Astrocyte (in vitro differentiated cells and primary cell): ENCODE results near the gene RGL2. TPM values are rescaled to one million over a fixed set of nuclear protein-coding genes. Genes with fewer than 3 reads are reported as not detected.

ENCODE experiments used
- DNase-seq: peaks from one replicate; pipeline ENCODE4 v3.0.0-alpha.2; 2010; ENCODE audit warnings: low read depth
- FAIRE-seq: peaks from 2 replicates; lab custom pipeline; 2011; peaks lifted over from hg19 to GRCh38; lab: Jason Lieb, UNC
- H2AFZ ChIP-seq: 2 replicates; pipeline ENCODE4 v1.6.0; 2012; ENCODE audit warnings: low read depth, low read length, inconsistent platforms
- H3K27ac ChIP-seq: 2 replicates; pipeline ENCODE4 v1.5.1; 2011; ENCODE audit warnings: low read depth, low read length, inconsistent platforms
- H3K27me3 ChIP-seq: 2 replicates; pipeline ENCODE4 v1.6.0; 2011; ENCODE audit warnings: low read length, inconsistent platforms; ENCODE audit not compliant: insufficient read depth
- H3K36me3 ChIP-seq: 2 replicates; pipeline ENCODE4 v1.5.1; 2011; ENCODE audit warnings: low read length, inconsistent platforms; ENCODE audit not compliant: insufficient read depth
- H3K4me1 ChIP-seq: 2 replicates; pipeline ENCODE4 v1.5.1; 2011; ENCODE audit warnings: low read length, inconsistent platforms; ENCODE audit not compliant: insufficient read depth
- H3K4me2 ChIP-seq: 2 replicates; pipeline ENCODE4 v1.6.0; 2012; ENCODE audit warnings: low read length, inconsistent platforms
- H3K4me3 ChIP-seq: 2 replicates; pipeline ENCODE4 v1.5.1; 2011; ENCODE audit warnings: low read depth, mild to moderate bottlenecking, low read length, inconsistent platforms; ENCODE audit not compliant: insufficient read depth
- H3K79me2 ChIP-seq: 2 replicates; pipeline ENCODE4 v1.6.0; 2012; ENCODE audit warnings: mild to moderate bottlenecking, low read length, inconsistent platforms; ENCODE audit not compliant: insufficient read depth
- H3K9ac ChIP-seq: 2 replicates; pipeline ENCODE4 v1.6.0; 2012; ENCODE audit warnings: mild to moderate bottlenecking, low read length, inconsistent platforms
- H3K9me3 ChIP-seq: 2 replicates; pipeline ENCODE4 v1.5.1; 2012; ENCODE audit warnings: low read depth, mild to moderate bottlenecking, low read length, inconsistent platforms; ENCODE audit not compliant: insufficient read depth
- H4K20me1 ChIP-seq: 2 replicates; pipeline ENCODE4 v1.6.0; 2012; ENCODE audit warnings: low read length, inconsistent platforms; ENCODE audit not compliant: insufficient read depth
- H3K27ac Mint-ChIP-seq: one replicate; pipeline ENCODE4 v1.8.0; 2021; ENCODE audit warnings: mild to moderate bottlenecking, mixed read lengths; ENCODE audit not compliant: unreplicated experiment
- H3K27me3 Mint-ChIP-seq: one replicate; pipeline ENCODE4 v1.8.0; 2021; ENCODE audit warnings: low read depth, mixed read lengths; ENCODE audit not compliant: unreplicated experiment
- H3K36me3 Mint-ChIP-seq: one replicate; pipeline ENCODE4 v1.8.0; 2021; ENCODE audit warnings: low read depth, mixed read lengths; ENCODE audit not compliant: unreplicated experiment
- H3K4me1 Mint-ChIP-seq: one replicate; pipeline ENCODE4 v1.8.0; 2021; ENCODE audit warnings: low read depth, mixed read lengths; ENCODE audit not compliant: unreplicated experiment
- H3K4me3 Mint-ChIP-seq: one replicate; pipeline ENCODE4 v1.8.0; 2021; ENCODE audit warnings: mild to moderate bottlenecking, moderate library complexity, mixed read lengths; ENCODE audit not compliant: unreplicated experiment
- H3K9me3 Mint-ChIP-seq: one replicate; pipeline ENCODE4 v1.8.0; 2021; ENCODE audit warnings: mild to moderate bottlenecking, mixed read lengths; ENCODE audit not compliant: unreplicated experiment
- CTCF ChIP-seq: IDR thresholded peaks from 2 replicates; pipeline ENCODE4 v1.5.1; 2011; ENCODE audit warnings: low read depth, mild to moderate bottlenecking, inconsistent platforms, low read length, moderate library complexity; ENCODE audit not compliant: insufficient read depth
- EZH2 ChIP-seq: IDR thresholded peaks from 2 replicates; pipeline ENCODE4 v1.6.1; 2012; ENCODE audit warnings: mild to moderate bottlenecking, low read length, inconsistent platforms; ENCODE audit not compliant: insufficient read depth
- total RNA-seq: library from RNA; stranded (reverse); gene quantifications from 2 replicates; pipeline ENCODE4 v1.2.1, GENCODE V29; 2021

RGL2 gene
- total RNA-seq, 1 donor from 2014 or later: 36.5 TPM

DNA sequence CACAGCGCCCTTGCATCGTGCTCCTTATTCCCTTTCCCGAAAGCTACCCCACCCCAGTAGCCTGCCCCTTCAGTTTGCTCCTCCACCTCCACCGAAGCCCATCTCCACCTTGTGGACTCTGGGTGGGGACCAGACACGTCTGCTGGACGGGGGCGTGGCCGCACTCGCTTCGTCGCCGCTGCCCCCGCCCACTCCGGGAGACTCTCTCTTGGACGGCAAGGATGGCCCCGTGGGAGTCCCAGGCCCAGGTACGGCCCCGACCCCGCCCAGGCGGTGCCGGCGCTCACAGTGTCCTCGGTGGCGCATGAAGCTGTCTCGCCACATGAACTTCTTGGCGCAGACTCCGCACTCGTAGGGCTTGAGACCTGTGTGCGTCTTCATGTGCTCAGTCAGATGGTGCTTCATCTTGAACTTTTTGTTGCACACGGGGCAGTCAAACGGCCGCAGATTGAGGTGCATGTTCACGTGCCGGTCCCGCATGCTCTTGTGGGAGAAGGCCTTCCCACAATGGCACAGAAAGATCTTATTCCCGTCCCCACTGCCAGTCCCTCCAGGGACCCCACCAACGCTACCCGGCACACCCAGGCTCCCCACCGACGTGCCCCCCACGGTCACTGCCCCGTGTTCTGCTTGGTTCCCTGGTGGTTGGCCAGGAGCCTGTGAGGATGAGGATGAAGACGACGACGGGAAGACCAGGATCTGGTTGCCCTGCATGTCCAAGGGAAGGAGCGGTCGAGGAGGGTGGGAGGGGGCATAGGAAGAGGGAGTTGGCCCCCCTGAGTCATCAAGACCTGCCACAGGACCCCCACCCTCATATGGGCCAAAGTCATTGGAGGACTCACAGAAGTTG is 16.4 kb upstream of the RGL2 start:
- Histone ChIP-seq H3K4me1 (peaks cover 48% of the 10 kb centered on the region), H3K27me3 (no peaks in the 10 kb centered on the region), H3K9ac (peak overlapping the region; percentile 89), H4K20me1 (peaks cover 27% of the 10 kb centered on the region), H3K36me3 (peaks cover 19% of the 10 kb centered on the region), H2AFZ (peak overlapping the region; percentile 62), H3K4me3 (peak overlapping the region; percentile 84), H3K4me2 (peak overlapping the region; percentile 100), H3K27ac (peak overlapping the region; percentile 82), H3K79me2 (peaks cover 67% of the 10 kb centered on the region), H3K9me3 (no peaks in the 10 kb centered on the region)
- no peak for TF ChIP-seq CTCF
- TF ChIP-seq EZH2: no peak
- no peaks in the 10 kb centered on the region for H3K27me3 Mint-ChIP-seq
- no peaks in the 10 kb centered on the region for H3K9me3 Mint-ChIP-seq
- H3K36me3 Mint-ChIP-seq: peaks cover 10% of the 10 kb centered on the region
- no peak for DNase-seq
- peaks cover 21% of the 10 kb centered on the region for H3K4me1 Mint-ChIP-seq
- FAIRE-seq: no peak
- peak overlapping the region; percentile 98 for H3K27ac Mint-ChIP-seq
- peak overlapping the region; percentile 98 for H3K4me3 Mint-ChIP-seq

GRCh38 chr6:33314515-33314942 is 15.8 kb upstream of the RGL2 start:
- peak overlapping the region; percentile 89 for H3K9ac ChIP-seq
- H3K36me3 Mint-ChIP-seq: peaks cover 6% of the 10 kb centered on the region
- H3K4me3 Mint-ChIP-seq: peak overlapping the region; percentile 98
- no peak for FAIRE-seq
- peak overlapping the region; percentile 82 for H3K27ac ChIP-seq
- H3K4me1 ChIP-seq: peaks cover 42% of the 10 kb centered on the region
- peak overlapping the region; percentile 98 for H3K27ac Mint-ChIP-seq
- H3K4me2 ChIP-seq: peak overlapping the region; percentile 100
- DNase-seq: peak; percentile 60
- H3K27me3 ChIP-seq: no peaks in the 10 kb centered on the region
- H2AFZ ChIP-seq: peak overlapping the region; percentile 62
- no peaks in the 10 kb centered on the region for H3K27me3 Mint-ChIP-seq
- H3K9me3 Mint-ChIP-seq: no peaks in the 10 kb centered on the region
- H3K36me3 ChIP-seq: peaks cover 12% of the 10 kb centered on the region
- H3K4me1 Mint-ChIP-seq: peaks cover 18% of the 10 kb centered on the region
- H4K20me1 ChIP-seq: peaks cover 21% of the 10 kb centered on the region
- H3K79me2 ChIP-seq: peaks cover 61% of the 10 kb centered on the region
- H3K9me3 ChIP-seq: no peaks in the 10 kb centered on the region
- H3K4me3 ChIP-seq: peak overlapping the region; percentile 84
- TF ChIP-seq CTCF (no peak), EZH2 (no peak)
